Measurements from ENCODE around the gene ULBP3.

The ULBP3 gene

DNA sequence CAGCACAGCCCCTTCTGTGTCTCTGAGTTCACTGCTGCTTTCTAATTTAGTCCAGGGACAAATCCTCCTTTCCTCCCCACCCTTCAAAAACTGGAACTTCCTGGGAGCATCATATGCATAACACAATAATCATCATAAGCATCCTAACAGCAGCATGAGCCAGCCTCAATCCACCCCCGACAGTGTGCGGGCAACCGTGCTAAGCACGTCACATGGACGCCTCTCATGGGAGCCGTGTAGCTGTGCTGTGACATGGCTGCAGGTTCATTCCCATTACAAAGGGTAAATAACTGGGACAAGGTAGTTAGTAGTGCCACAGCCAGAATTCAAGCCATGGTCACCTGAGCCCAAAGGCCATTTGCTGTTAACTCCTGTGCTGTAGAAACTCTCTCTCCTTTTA is 24.5 kb upstream of the ULBP3 start:
- Histone ChIP-seq H3K36me3 (ENCODE audit: control insufficient read depth, insufficient read depth, low read length) (no peaks in the 10 kb centered on the region), H3K4me3 (replicated peaks; ENCODE audit: low read depth, low read length) (no peak overlapping the region), H3K27me3 (replicated peaks; ENCODE audit: control insufficient read depth, insufficient read depth, low read length) (no peaks in the 10 kb centered on the region; the same call in 1 of the 2 replicates)
- TF ChIP-seq, protein P1, sequence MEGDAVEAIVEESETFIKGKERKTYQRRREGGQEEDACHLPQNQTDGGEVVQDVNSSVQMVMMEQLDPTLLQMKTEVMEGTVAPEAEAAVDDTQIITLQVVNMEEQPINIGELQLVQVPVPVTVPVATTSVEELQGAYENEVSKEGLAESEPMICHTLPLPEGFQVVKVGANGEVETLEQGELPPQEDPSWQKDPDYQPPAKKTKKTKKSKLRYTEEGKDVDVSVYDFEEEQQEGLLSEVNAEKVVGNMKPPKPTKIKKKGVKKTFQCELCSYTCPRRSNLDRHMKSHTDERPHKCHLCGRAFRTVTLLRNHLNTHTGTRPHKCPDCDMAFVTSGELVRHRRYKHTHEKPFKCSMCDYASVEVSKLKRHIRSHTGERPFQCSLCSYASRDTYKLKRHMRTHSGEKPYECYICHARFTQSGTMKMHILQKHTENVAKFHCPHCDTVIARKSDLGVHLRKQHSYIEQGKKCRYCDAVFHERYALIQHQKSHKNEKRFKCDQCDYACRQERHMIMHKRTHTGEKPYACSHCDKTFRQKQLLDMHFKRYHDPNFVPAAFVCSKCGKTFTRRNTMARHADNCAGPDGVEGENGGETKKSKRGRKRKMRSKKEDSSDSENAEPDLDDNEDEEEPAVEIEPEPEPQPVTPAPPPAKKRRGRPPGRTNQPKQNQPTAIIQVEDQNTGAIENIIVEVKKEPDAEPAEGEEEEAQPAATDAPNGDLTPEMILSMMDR (IDR thresholded peaks at IDR 0.05; ENCODE audit: insufficient read depth, low read length, poor library complexity, severe bottlenecking), result no peak
- no peak for DNase-seq (ENCODE audit: extremely low read depth, insufficient read length)

DNA sequence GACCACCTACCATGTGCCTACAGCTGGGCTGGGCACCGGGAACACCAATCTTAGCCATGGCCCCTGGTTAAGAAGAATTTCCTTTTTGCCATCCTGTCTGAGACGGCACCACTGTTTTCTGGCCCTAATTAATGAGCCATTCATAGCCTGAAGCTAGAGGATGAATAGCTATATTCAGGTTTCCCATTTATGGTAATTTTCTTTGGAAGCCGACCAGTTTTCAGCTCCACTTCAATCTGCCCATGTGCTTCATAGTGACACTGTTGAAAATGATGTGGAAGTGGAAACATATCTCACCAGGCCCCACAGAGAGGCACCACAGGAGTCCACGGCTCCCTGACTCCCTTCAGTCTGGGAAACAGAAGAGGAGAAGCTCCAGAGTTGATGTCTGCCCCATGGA is 22.6 kb upstream of the ULBP3 start:
- no peak for DNase-seq (ENCODE audit: extremely low read depth, insufficient read length)
- TF ChIP-seq, protein P1 (IDR thresholded peaks at IDR 0.05; ENCODE audit: insufficient read depth, low read length, poor library complexity, severe bottlenecking), result no peak
- H3K27me3 ChIP-seq (replicated peaks; ENCODE audit: control insufficient read depth, insufficient read depth, low read length), result no peaks in the 10 kb centered on the region; the same call in 1 of the 2 replicates
- H3K36me3 ChIP-seq (ENCODE audit: control insufficient read depth, insufficient read depth, low read length), result no peaks in the 10 kb centered on the region
- no peak overlapping the region for H3K4me3 ChIP-seq (replicated peaks; ENCODE audit: low read depth, low read length)

DNA sequence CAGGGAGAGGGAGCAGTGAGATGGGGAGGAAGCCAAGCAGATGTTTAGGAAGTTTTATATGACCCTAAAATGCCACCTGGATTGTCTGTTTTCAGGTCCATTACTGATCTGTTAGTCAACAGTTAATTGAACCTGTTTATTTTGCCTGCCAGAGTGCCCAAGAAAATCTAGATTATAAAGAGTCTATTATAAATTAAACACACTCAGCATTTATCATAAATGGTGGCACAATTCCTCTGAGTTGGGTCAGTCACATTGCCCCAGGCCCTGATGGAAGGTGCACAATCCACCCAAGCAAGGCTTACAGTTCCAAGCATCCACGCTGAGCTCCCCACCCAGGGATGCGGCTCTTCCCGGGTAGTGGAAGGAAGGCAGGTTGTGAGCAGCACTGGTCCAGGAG is 21.4 kb upstream of the ULBP3 start:
- DNase-seq (ENCODE audit: extremely low read depth, insufficient read length), result no peak
- no peaks in the 10 kb centered on the region for H3K27me3 ChIP-seq (replicated peaks; ENCODE audit: control insufficient read depth, insufficient read depth, low read length)
- TF ChIP-seq, protein P1 (IDR thresholded peaks at IDR 0.05; ENCODE audit: insufficient read depth, low read length, poor library complexity, severe bottlenecking), result no peak
- H3K36me3 ChIP-seq (ENCODE audit: control insufficient read depth, insufficient read depth, low read length), result no peaks in the 10 kb centered on the region
- no peak overlapping the region for H3K4me3 ChIP-seq (replicated peaks; ENCODE audit: low read depth, low read length)

DNA sequence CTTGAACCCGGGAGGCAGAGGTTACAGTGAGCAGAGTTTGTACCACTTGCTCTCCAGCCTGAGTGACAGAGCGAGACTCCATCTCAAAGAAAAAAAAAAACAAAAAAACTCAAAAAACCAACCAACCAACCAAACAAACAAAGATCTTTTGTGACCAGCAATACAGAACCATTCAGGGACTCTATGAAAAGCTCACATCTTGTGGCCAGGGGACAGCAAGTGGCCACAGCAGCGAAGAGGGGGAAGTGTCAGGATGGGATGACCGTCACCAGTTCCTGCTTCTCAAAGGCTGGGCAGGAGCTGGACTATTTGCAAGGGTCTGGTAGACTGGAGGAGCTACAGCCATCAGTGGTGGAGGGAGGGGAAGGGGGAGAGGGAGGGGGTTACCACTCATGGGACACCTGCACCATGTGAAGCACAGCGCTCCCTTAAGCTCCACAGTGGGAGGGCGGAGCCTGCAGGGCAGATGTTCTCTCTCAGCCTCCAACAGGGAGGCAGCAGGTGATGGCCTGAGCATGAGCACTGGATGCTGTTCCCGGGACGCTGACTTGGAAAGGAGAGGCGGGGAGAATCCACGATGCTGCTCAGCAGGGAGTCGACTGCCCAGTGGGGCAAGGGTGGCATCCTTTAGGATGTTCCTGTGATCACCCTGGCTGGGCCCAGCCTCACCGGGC is 19.7 kb upstream of the ULBP3 start:
- peaks cover 2% of the 10 kb centered on the region for H3K27me3 ChIP-seq (replicated peaks; ENCODE audit: control insufficient read depth, insufficient read depth, low read length)
- TF ChIP-seq, protein P1 (IDR thresholded peaks at IDR 0.05; ENCODE audit: insufficient read depth, low read length, poor library complexity, severe bottlenecking), result no peak
- H3K4me3 ChIP-seq (replicated peaks; ENCODE audit: low read depth, low read length), result no peak overlapping the region
- no peaks in the 10 kb centered on the region for H3K36me3 ChIP-seq (ENCODE audit: control insufficient read depth, insufficient read depth, low read length)
- no peak for DNase-seq (ENCODE audit: extremely low read depth, insufficient read length)

DNA sequence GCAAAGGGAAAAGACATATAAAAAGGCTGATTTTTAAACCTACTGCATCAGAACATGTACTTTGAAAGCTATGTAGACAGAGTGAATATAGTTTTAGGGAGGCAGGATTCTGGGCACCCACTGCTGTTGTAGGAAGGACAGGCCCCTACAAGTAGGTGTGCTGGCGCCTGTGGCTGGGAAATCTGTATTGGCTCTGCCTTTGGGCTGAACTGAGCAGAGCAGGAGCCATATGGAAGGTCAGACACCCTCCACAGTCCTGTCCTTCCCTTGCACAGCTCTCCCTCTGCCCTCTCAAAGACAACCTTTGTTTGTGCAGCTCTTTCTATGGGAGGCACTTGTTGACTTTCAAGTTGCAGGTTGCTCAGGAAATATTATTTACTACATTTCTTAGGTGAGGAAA is 18.4 kb upstream of the ULBP3 start:
- Histone ChIP-seq H3K27me3 (replicated peaks; ENCODE audit: control insufficient read depth, insufficient read depth, low read length) (peaks cover 3% of the 10 kb centered on the region), H3K36me3 (ENCODE audit: control insufficient read depth, insufficient read depth, low read length) (no peaks in the 10 kb centered on the region), H3K4me3 (replicated peaks; ENCODE audit: low read depth, low read length) (no peak overlapping the region)
- no peak for DNase-seq (ENCODE audit: extremely low read depth, insufficient read length)
- TF ChIP-seq, protein P1 (IDR thresholded peaks at IDR 0.05; ENCODE audit: insufficient read depth, low read length, poor library complexity, severe bottlenecking), result no peak

DNA sequence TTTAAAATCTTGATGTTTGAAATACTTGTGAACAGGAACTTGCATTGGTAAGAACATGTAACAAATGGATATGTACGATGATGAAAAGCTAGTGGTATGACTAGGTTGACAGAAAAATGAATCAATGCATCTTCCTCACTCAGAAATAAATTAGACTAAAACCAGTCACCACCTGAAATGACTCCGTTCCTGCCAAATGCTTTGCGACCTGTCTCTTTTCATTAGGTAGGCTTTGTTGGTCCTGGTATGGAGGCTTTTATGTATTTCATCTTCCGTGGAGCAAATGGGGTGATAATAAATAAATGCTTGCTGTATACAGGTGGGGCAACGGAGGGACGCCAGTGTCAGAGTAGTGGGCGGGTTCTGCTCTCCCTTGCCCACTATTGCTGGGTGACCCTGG is 17.1 kb upstream of the ULBP3 start:
- no peaks in the 10 kb centered on the region for H3K36me3 ChIP-seq (ENCODE audit: control insufficient read depth, insufficient read depth, low read length)
- no peak overlapping the region for H3K4me3 ChIP-seq (replicated peaks; ENCODE audit: low read depth, low read length)
- TF ChIP-seq, protein P1 (IDR thresholded peaks at IDR 0.05; ENCODE audit: insufficient read depth, low read length, poor library complexity, severe bottlenecking), result no peak
- H3K27me3 ChIP-seq (replicated peaks; ENCODE audit: control insufficient read depth, insufficient read depth, low read length), result peaks cover 3% of the 10 kb centered on the region
- no peak for DNase-seq (ENCODE audit: extremely low read depth, insufficient read length)
